ENCODE data around the gene FAF2. TPM values are rescaled to one million over a fixed set of nuclear protein-coding genes. Genes with fewer than 3 reads are reported as not detected.

The FAF2 gene
- total and polyA plus RNA-seq, 4 donors: 38.0 to 50.9 (median 41.9) TPM

- no peaks in the 10 kb centered on the region for H3K9me3 ChIP-seq (ENCODE audit: control insufficient read depth, insufficient read depth, low read length)
- DNase-seq (ENCODE audit: low read depth in 4 of 6, low spot score in 6 of 6): no peak
- no peak overlapping the region for H3K4me3 ChIP-seq (ENCODE audit: low read depth, low read length)
- no peaks in the 10 kb centered on the region for H3K4me1 ChIP-seq (ENCODE audit: control insufficient read depth, insufficient read depth, low read length)
- H3K36me3 ChIP-seq (ENCODE audit: control insufficient read depth, insufficient read depth, low read length): peaks cover 36% of the 10 kb centered on the region
- H3K27me3 ChIP-seq (ENCODE audit: control insufficient read depth, insufficient read depth, low read length): no peaks in the 10 kb centered on the region
- 81% methylated on average over 3 of the region's 3 CpGs for WGBS (ENCODE audit: insufficient coverage)
- no peak overlapping the region for H3K27ac ChIP-seq (ENCODE audit: low read depth, low read length)
Observed at GRCh38 chr5:176492431-176492830, 44.2 kb downstream of the FAF2 start.

GRCh38 chr5:176497852-176498251 is 49.7 kb downstream of the FAF2 start:
- Histone ChIP-seq H3K4me1 (ENCODE audit: control insufficient read depth, insufficient read depth, low read length) (no peaks in the 10 kb centered on the region), H3K27ac (ENCODE audit: low read depth, low read length) (no peak overlapping the region), H3K9me3 (ENCODE audit: control insufficient read depth, insufficient read depth, low read length) (no peaks in the 10 kb centered on the region), H3K36me3 (ENCODE audit: control insufficient read depth, insufficient read depth, low read length) (peaks cover 52% of the 10 kb centered on the region), H3K4me3 (ENCODE audit: low read depth, low read length) (no peak overlapping the region), H3K27me3 (ENCODE audit: control insufficient read depth, insufficient read depth, low read length) (no peaks in the 10 kb centered on the region)
- 90% methylated on average over 2 of the region's 9 CpGs for WGBS (ENCODE audit: insufficient coverage)
- DNase-seq (ENCODE audit: low read depth in 4 of 6, low spot score in 6 of 6): no peak

GRCh38 chr5:176499273-176499672 is 51.1 kb downstream of the FAF2 start:
- H3K9me3 ChIP-seq (ENCODE audit: control insufficient read depth, insufficient read depth, low read length): no peaks in the 10 kb centered on the region
- no peak overlapping the region for H3K4me3 ChIP-seq (ENCODE audit: low read depth, low read length)
- H3K27ac ChIP-seq (ENCODE audit: low read depth, low read length): no peak overlapping the region
- H3K4me1 ChIP-seq (ENCODE audit: control insufficient read depth, insufficient read depth, low read length): no peaks in the 10 kb centered on the region
- H3K27me3 ChIP-seq (ENCODE audit: control insufficient read depth, insufficient read depth, low read length): no peaks in the 10 kb centered on the region
- 100% methylated on average over 1 of the region's 5 CpGs for WGBS (ENCODE audit: insufficient coverage)
- no peak for DNase-seq (ENCODE audit: low read depth in 4 of 6, low spot score in 6 of 6)
- H3K36me3 ChIP-seq (ENCODE audit: control insufficient read depth, insufficient read depth, low read length): peaks cover 56% of the 10 kb centered on the region

GRCh38 chr5:176500511-176500910 is 52.3 kb downstream of the FAF2 start:
- no peak for DNase-seq (ENCODE audit: low read depth in 4 of 6, low spot score in 6 of 6)
- WGBS (ENCODE audit: insufficient coverage): no CpG with 5 or more reads among the region's 3 CpGs
- H3K27ac ChIP-seq (ENCODE audit: low read depth, low read length): no peak overlapping the region
- peaks cover 61% of the 10 kb centered on the region for H3K36me3 ChIP-seq (ENCODE audit: control insufficient read depth, insufficient read depth, low read length)
- H3K9me3 ChIP-seq (ENCODE audit: control insufficient read depth, insufficient read depth, low read length): no peaks in the 10 kb centered on the region
- no peak overlapping the region for H3K4me3 ChIP-seq (ENCODE audit: low read depth, low read length)
- H3K4me1 ChIP-seq (ENCODE audit: control insufficient read depth, insufficient read depth, low read length): no peaks in the 10 kb centered on the region
- H3K27me3 ChIP-seq (ENCODE audit: control insufficient read depth, insufficient read depth, low read length): no peaks in the 10 kb centered on the region

- Histone ChIP-seq H3K4me1 (ENCODE audit: control insufficient read depth, insufficient read depth, low read length) (no peaks in the 10 kb centered on the region), H3K27me3 (ENCODE audit: control insufficient read depth, insufficient read depth, low read length) (no peaks in the 10 kb centered on the region), H3K4me3 (ENCODE audit: low read depth, low read length) (no peak overlapping the region), H3K27ac (ENCODE audit: low read depth, low read length) (no peak overlapping the region), H3K36me3 (ENCODE audit: control insufficient read depth, insufficient read depth, low read length) (peaks cover 58% of the 10 kb centered on the region), H3K9me3 (ENCODE audit: control insufficient read depth, insufficient read depth, low read length) (no peaks in the 10 kb centered on the region)
- no peak for DNase-seq (ENCODE audit: low read depth in 4 of 6, low spot score in 6 of 6)
- WGBS (ENCODE audit: insufficient coverage): 100% methylated on average over 1 of the region's 1 CpG
Observed at GRCh38 chr5:176501333-176501732, 53.1 kb downstream of the FAF2 start.

- Histone ChIP-seq H3K4me3 (ENCODE audit: low read depth, low read length) (no peak overlapping the region), H3K36me3 (ENCODE audit: control insufficient read depth, insufficient read depth, low read length) (peaks cover 61% of the 10 kb centered on the region), H3K27me3 (ENCODE audit: control insufficient read depth, insufficient read depth, low read length) (no peaks in the 10 kb centered on the region), H3K9me3 (ENCODE audit: control insufficient read depth, insufficient read depth, low read length) (no peaks in the 10 kb centered on the region), H3K4me1 (ENCODE audit: control insufficient read depth, insufficient read depth, low read length) (no peaks in the 10 kb centered on the region), H3K27ac (ENCODE audit: low read depth, low read length) (no peak overlapping the region)
- WGBS (ENCODE audit: insufficient coverage): 72% methylated on average over 2 of the region's 5 CpGs
- DNase-seq (ENCODE audit: low read depth in 4 of 6, low spot score in 6 of 6): no peak
Observed at GRCh38 chr5:176503496-176503895, 55.3 kb downstream of the FAF2 start.

GRCh38 chr5:176507911-176508310 is 59.7 kb downstream of the FAF2 start:
- Histone ChIP-seq H3K4me1 (ENCODE audit: control insufficient read depth, insufficient read depth, low read length) (no peaks in the 10 kb centered on the region), H3K4me3 (ENCODE audit: low read depth, low read length) (no peak overlapping the region), H3K27ac (ENCODE audit: low read depth, low read length) (no peak overlapping the region), H3K9me3 (ENCODE audit: control insufficient read depth, insufficient read depth, low read length) (no peaks in the 10 kb centered on the region), H3K27me3 (ENCODE audit: control insufficient read depth, insufficient read depth, low read length) (no peaks in the 10 kb centered on the region), H3K36me3 (ENCODE audit: control insufficient read depth, insufficient read depth, low read length) (peaks cover 34% of the 10 kb centered on the region)
- 90% methylated on average over 1 of the region's 2 CpGs for WGBS (ENCODE audit: insufficient coverage)
- DNase-seq (ENCODE audit: low read depth in 4 of 6, low spot score in 6 of 6): no peak

GRCh38 chr5:176508603-176509002 is 60.4 kb downstream of the FAF2 start:
- H3K27ac ChIP-seq (ENCODE audit: low read depth, low read length): no peak overlapping the region
- no peak overlapping the region for H3K4me3 ChIP-seq (ENCODE audit: low read depth, low read length)
- no peaks in the 10 kb centered on the region for H3K4me1 ChIP-seq (ENCODE audit: control insufficient read depth, insufficient read depth, low read length)
- peaks cover 30% of the 10 kb centered on the region for H3K36me3 ChIP-seq (ENCODE audit: control insufficient read depth, insufficient read depth, low read length)
- WGBS (ENCODE audit: insufficient coverage): 56% methylated on average over 1 of the region's 4 CpGs
- no peaks in the 10 kb centered on the region for H3K27me3 ChIP-seq (ENCODE audit: control insufficient read depth, insufficient read depth, low read length)
- no peaks in the 10 kb centered on the region for H3K9me3 ChIP-seq (ENCODE audit: control insufficient read depth, insufficient read depth, low read length)
- DNase-seq (ENCODE audit: low read depth in 4 of 6, low spot score in 6 of 6): no peak

GRCh38 chr5:176513788-176514187 is 65.6 kb downstream of the FAF2 start:
- no peaks in the 10 kb centered on the region for H3K9me3 ChIP-seq (ENCODE audit: control insufficient read depth, insufficient read depth, low read length)
- no peak overlapping the region for H3K27ac ChIP-seq (ENCODE audit: low read depth, low read length)
- no peaks in the 10 kb centered on the region for H3K27me3 ChIP-seq (ENCODE audit: control insufficient read depth, insufficient read depth, low read length)
- WGBS (ENCODE audit: insufficient coverage): 77% methylated on average over 9 of the region's 12 CpGs
- DNase-seq (ENCODE audit: low read depth in 4 of 6, low spot score in 6 of 6): no peak
- no peaks in the 10 kb centered on the region for H3K4me1 ChIP-seq (ENCODE audit: control insufficient read depth, insufficient read depth, low read length)
- no peaks in the 10 kb centered on the region for H3K36me3 ChIP-seq (ENCODE audit: control insufficient read depth, insufficient read depth, low read length)
- no peak overlapping the region for H3K4me3 ChIP-seq (ENCODE audit: low read depth, low read length)

- no peak for DNase-seq (ENCODE audit: low read depth in 4 of 6, low spot score in 6 of 6)
- H3K36me3 ChIP-seq (ENCODE audit: control insufficient read depth, insufficient read depth, low read length): no peaks in the 10 kb centered on the region
- H3K9me3 ChIP-seq (ENCODE audit: control insufficient read depth, insufficient read depth, low read length): no peaks in the 10 kb centered on the region
- H3K4me1 ChIP-seq (ENCODE audit: control insufficient read depth, insufficient read depth, low read length): no peaks in the 10 kb centered on the region
- H3K27me3 ChIP-seq (ENCODE audit: control insufficient read depth, insufficient read depth, low read length): no peaks in the 10 kb centered on the region
- no peak overlapping the region for H3K27ac ChIP-seq (ENCODE audit: low read depth, low read length)
- H3K4me3 ChIP-seq (ENCODE audit: low read depth, low read length): no peak overlapping the region
- 92% methylated on average over 7 of the region's 11 CpGs for WGBS (ENCODE audit: insufficient coverage)
Observed at GRCh38 chr5:176514244-176514950, 66.2 kb downstream of the FAF2 start.

Measured in spinal cord (tissue), 10 donors.